Placental epithelial cell (primary cell): ENCODE results near the gene MRPL2. TPM values are rescaled to one million over a fixed set of nuclear protein-coding genes. Genes with fewer than 3 reads are reported as not detected.

Experiments
- total RNA-seq: library from RNA; depleted of rRNA; stranded (reverse); fragments of >200 nt; gene quantifications from 2 replicates; pipeline ENCODE4 v1.2.3, GENCODE V29; 2012

Gene MRPL2
- total RNA-seq = 22.8 and 28.1 TPM in 2 replicates

DNA sequence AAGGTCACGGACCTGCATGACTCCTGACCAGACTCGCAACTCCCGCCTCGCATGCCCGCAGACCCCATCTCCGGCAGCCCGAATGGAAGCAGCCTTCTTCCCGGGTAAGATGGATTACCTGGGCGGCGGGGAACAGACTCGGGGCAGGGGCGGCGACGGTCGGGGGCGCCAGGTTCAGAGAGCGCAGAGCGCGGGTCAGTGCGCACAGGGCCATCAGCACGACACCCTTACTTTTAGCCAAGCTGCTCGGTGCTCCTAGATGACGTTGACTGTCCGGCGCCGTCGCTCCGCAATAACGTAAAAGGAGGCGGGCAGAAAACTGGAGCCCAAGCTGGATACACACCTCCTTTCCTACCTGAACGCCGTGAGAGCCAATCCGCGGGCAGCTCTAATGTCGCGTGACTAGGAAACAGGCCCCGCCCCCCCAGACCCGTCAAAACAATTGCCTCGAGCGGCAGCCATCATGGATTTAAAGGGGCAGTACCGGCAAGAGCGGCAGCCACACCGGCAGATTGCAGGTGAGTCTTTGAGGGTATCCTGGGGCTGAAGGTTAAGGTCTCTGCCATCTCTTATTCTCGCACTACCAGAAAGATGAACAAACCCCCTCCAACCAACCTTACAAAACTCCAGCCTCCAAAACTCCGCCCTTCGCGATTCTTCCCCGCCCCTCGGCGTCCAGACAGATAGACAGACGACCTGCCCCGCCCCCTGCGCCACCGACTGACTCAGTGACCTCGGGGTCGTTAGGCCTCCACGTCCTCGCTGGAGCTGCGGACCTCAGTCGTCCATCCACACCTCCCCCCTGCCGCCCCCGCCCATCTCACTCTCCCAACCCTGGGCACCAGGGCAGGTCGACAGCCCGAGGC is at the start of gene MRPL2, which contains the start of gene KLC4:
Gene MRPL2, minus strand, starts transcription at position 267 of the 866 bp plus-strand sequence. Its CDS starts 53 bp downstream, at position 214.
Gene KLC4, plus strand, starts transcription at position 464 of the 866 bp plus-strand sequence. CDS start 1,705 bp downstream, outside the sequence.

GRCh38 chr6:43075670-43076463 is 16.6 kb upstream of the MRPL2 start, which contains the start of gene PTK7:
PTK7 (plus strand) TSS chr6:43076314; CDS start chr6:43076489, 175 bp downstream.

GRCh38 chr6:43053545-43054205 is 5.6 kb downstream of the MRPL2 start, which contains the start of gene CUL7:
CUL7 (minus strand) TSS chr6:43053851; CDS start chr6:43052788, 1,063 bp downstream.

DNA sequence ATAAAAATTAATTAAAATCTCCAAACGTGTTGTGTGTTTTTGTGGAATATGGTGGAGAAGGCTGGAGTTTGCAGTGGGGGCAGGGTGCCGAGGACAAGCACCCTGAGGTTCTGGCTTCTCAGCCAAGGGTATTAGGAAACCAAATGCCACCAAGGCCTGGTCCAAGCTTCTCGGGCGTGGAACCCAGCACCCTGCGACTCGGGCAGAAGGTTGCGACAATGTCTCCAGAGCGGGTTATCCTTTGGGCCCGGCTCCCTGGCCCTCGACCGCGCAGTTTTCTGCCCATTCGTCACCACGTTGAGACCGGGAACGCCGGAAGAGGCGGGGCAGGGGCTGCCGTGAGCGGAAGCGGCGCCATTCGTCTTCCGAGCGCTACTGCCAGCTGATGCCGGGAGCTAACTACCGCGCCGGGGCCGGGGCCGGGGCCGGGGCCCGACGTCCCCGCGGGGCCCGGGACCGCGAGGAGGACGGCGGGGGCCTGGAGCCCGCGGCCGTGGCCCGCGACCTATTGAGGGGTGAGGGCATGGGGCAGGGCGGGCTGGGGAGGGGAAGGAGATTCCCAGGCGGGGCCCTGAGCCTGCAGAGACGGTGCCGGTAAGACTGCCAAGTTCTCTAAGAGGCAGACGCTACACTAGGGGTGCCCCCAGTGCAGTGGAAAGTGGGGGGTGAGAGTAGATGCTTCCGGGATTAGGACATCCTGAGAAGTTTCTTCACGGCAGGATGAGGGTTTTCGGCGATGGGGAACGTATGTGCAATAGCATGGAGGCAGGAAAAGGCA is 37.8 kb downstream of the MRPL2 start, which contains the start of gene RRP36:
Gene RRP36, plus strand, starts transcription at position 354 of the 778 bp plus-strand sequence. Its CDS starts 32 bp downstream, at position 386.

GRCh38 chr6:43013843-43014433 is 45.3 kb downstream of the MRPL2 start, which contains the start of the genes KLHDC3 and MEA1:
KLHDC3 (plus strand) TSS chr6:43014249; CDS start chr6:43017193, 2,944 bp downstream.
MEA1 (minus strand) TSS chr6:43013946; CDS start chr6:43013813, 133 bp downstream.

Other genes starting within 250 kb of the MRPL2 start
- gene RPL7L1, start 179.8 kb downstream of the MRPL2 start, total RNA-seq = 83.6 and 87.5 TPM in 2 replicates
- gene PTCRA, start 143.4 kb downstream of the MRPL2 start, total RNA-seq = not detected in 2 replicates
- gene CNPY3, start 130.0 kb downstream of the MRPL2 start, total RNA-seq = 37.6 and 44.8 TPM in 2 replicates
- 0.43 TPM in 1 of 2 replicates, not detected in the other for gene GNMT, start 98.7 kb downstream of the MRPL2 start, total RNA-seq
- gene PEX6, start 80.3 kb downstream of the MRPL2 start, total RNA-seq = 49.1 and 53.0 TPM in 2 replicates
- gene PPP2R5D, start 74.9 kb downstream of the MRPL2 start, total RNA-seq = 39.3 and 49.2 TPM in 2 replicates
- gene MEA1, start 45.5 kb downstream of the MRPL2 start, total RNA-seq = 57.7 and 59.3 TPM in 2 replicates
- gene KLHDC3, start 45.2 kb downstream of the MRPL2 start, total RNA-seq = 81.7 and 147 TPM in 2 replicates
- gene RRP36, start 37.8 kb downstream of the MRPL2 start, total RNA-seq = 41.6 and 59.4 TPM in 2 replicates
- 57.5 and 80.1 TPM in 2 replicates for gene CUL7, start 5.6 kb downstream of the MRPL2 start, total RNA-seq
- 40.0 and 41.2 TPM in 2 replicates for gene KLC4, start 197 bp upstream of the MRPL2 start, total RNA-seq
- 844 and 868 TPM in 2 replicates for gene PTK7, start 16.9 kb upstream of the MRPL2 start, total RNA-seq
- gene SRF, start 111.8 kb upstream of the MRPL2 start, total RNA-seq = 11.8 and 34.7 TPM in 2 replicates
- gene CUL9, start 122.8 kb upstream of the MRPL2 start, total RNA-seq = 32.0 and 40.4 TPM in 2 replicates
- gene DNPH1, start 170.0 kb upstream of the MRPL2 start, total RNA-seq = 42.8 and 62.0 TPM in 2 replicates
- under 0.01 TPM in 1 of 2 replicates, not detected in the other for gene TTBK1, start 184.0 kb upstream of the MRPL2 start, total RNA-seq
- not detected in 2 replicates for gene SLC22A7, start 238.8 kb upstream of the MRPL2 start, total RNA-seq
- gene CRIP3, start 249.4 kb upstream of the MRPL2 start, total RNA-seq = 2.4 TPM in 1 of 2 replicates, not detected in the other